ENCODE results near the gene MIGA1.

Gene MIGA1

GRCh38 chr1:77832901-77833300 is 53.5 kb downstream of the MIGA1 start:
- DNase-seq (ENCODE audit: low read depth): peak; percentile 98
- no peak overlapping the region for H3K4me3 ChIP-seq (ENCODE audit: low read depth, low read length)
- TF ChIP-seq CTCF (conservative IDR thresholded peaks at IDR 0.05; ENCODE audit: low read depth, low read length): no peak

GRCh38 chr1:77833521-77834100 is 54.2 kb downstream of the MIGA1 start:
- no peak overlapping the region for H3K4me3 ChIP-seq (ENCODE audit: low read depth, low read length)
- no peak for DNase-seq (ENCODE audit: low read depth)
- TF ChIP-seq CTCF (conservative IDR thresholded peaks at IDR 0.05; ENCODE audit: low read depth, low read length): no peak

GRCh38 chr1:77834771-77835334 is 55.4 kb downstream of the MIGA1 start:
- H3K4me3 ChIP-seq (ENCODE audit: low read depth, low read length): no peak overlapping the region
- TF ChIP-seq CTCF (conservative IDR thresholded peaks at IDR 0.05; ENCODE audit: low read depth, low read length): no peak
- DNase-seq (ENCODE audit: low read depth): peak; percentile 80

- H3K4me3 ChIP-seq (ENCODE audit: low read depth, low read length): no peak overlapping the region
- no peak for DNase-seq (ENCODE audit: low read depth)
- TF ChIP-seq CTCF (conservative IDR thresholded peaks at IDR 0.05; ENCODE audit: low read depth, low read length): no peak
These were observed 62.1 kb downstream of the MIGA1 start for GRCh38 chr1:77841574-77841973.

GRCh38 chr1:77845951-77846350 is 66.5 kb downstream of the MIGA1 start:
- H3K4me3 ChIP-seq (ENCODE audit: low read depth, low read length): no peak overlapping the region
- no peak for DNase-seq (ENCODE audit: low read depth)
- TF ChIP-seq CTCF (conservative IDR thresholded peaks at IDR 0.05; ENCODE audit: low read depth, low read length): no peak

GRCh38 chr1:77846966-77847365 is 67.5 kb downstream of the MIGA1 start:
- no peak for TF ChIP-seq CTCF (conservative IDR thresholded peaks at IDR 0.05; ENCODE audit: low read depth, low read length)
- no peak overlapping the region for H3K4me3 ChIP-seq (ENCODE audit: low read depth, low read length)
- DNase-seq (ENCODE audit: low read depth): no peak

- TF ChIP-seq CTCF (conservative IDR thresholded peaks at IDR 0.05; ENCODE audit: low read depth, low read length): no peak
- no peak overlapping the region for H3K4me3 ChIP-seq (ENCODE audit: low read depth, low read length)
- DNase-seq (ENCODE audit: low read depth): no peak
These were observed 68.2 kb downstream of the MIGA1 start for GRCh38 chr1:77847621-77848080.

Data from choroid plexus epithelial cell (primary cell).